ENCODE measurements around the gene HK2.

DNA sequence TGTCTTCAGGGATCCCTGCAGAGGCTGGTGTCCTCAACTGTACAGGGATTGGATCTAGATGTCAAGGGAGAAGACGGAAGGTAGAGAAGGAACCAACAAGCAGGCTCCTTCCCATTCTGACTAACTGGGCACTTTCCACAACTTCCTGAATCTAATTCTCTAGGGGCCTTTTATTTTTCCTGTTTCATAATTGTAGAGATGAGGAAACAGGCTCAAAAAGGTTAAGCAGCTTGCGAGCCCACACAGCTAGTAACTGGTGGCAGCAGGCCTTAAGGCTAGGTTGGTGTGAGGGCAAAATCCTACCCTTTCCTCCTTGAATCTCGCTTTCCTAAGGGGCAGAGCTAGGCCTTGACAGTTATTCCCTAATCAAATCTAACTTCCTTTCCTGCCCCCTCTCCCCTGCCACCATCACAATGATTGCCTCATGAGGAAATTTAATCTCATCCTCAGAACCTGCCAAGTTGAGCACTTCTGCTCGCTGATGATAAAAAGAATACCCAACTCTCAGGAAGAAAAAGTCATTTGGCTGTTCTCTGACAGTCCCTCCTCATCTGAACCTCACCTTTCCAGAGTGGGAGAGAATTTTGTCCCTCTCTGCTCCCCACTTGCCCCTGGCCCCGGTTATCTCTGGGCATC is 88.8 kb downstream of the HK2 start:
- TF ChIP-seq EZH2 (IDR thresholded peaks at IDR 0.05; ENCODE audit: insufficient read depth, poor library complexity, severe bottlenecking), result no peak
- TF ChIP-seq EZH2phosphoT487 (IDR thresholded peaks at IDR 0.05; ENCODE audit: insufficient read depth, low read depth), result no peak

Measured in GM23248 (cell line).